Liver (tissue), 3 donors: ENCODE results near the gene NRF1.

ENCODE experiments used
- ATF3 ChIP-seq: IDR thresholded peaks from 2 replicates; pipeline ENCODE4 v1.6.1; 2016; ENCODE audit warnings: antibody characterized with exemption
- CTCF ChIP-seq: fragments of 150-350 bp; IDR thresholded peaks from 2 replicates; pipeline ENCODE4 v1.5.1; 2017; ENCODE audit warnings: improper control_type of control experiment, low read depth, low read length; ENCODE audit not compliant: missing input control
- FOXA1 ChIP-seq: IDR thresholded peaks from 2 replicates; pipeline ENCODE4 v1.6.1; 2016; ENCODE audit warnings: antibody characterized with exemption
- RAD21 ChIP-seq, 2 donors: IDR thresholded peaks; 2 replicates each; pipeline ENCODE4 v1.6.1; 2016; ENCODE audit warnings: antibody characterized with exemption in 2 of 2, mild to moderate bottlenecking in 2 of 2
- RXRA ChIP-seq, 2 donors: IDR thresholded peaks; 2 replicates each; pipeline ENCODE4 v1.6.1; 2017 to 2018; ENCODE audit warnings: antibody characterized with exemption in 2 of 2, mild to moderate bottlenecking in 1 of 2
- SP1 ChIP-seq: IDR thresholded peaks from 2 replicates; pipeline ENCODE4 v1.6.1; 2018; ENCODE audit warnings: antibody characterized with exemption, mild to moderate bottlenecking
- YY1 ChIP-seq: IDR thresholded peaks from 2 replicates; pipeline ENCODE4 v1.6.1; 2016; ENCODE audit warnings: antibody characterized with exemption, mild to moderate bottlenecking
- donor health status: healthy.
- donor health status: healthy.

GRCh38 chr7:129786825-129787563 is 175.5 kb downstream of the NRF1 start:
- no peak for TF ChIP-seq CTCF
- no peak for TF ChIP-seq RAD21 (IDR thresholded peaks at IDR 0.05)
- no peak for TF ChIP-seq RXRA (IDR thresholded peaks at IDR 0.05)
- no peak for TF ChIP-seq SP1
- no peak for TF ChIP-seq ATF3
- TF ChIP-seq FOXA1, result no peak
- TF ChIP-seq YY1, result no peak
